Non-pigmented ciliary epithelial cell (primary cell): ENCODE data around the gene CFAP221.
"Not testable (repeated sequence)": the region's sequence is repeated elsewhere in the genome, so short reads cannot be mapped to it uniquely, and the experiment has no call there.

Experiments
- DNase-seq: peaks from one replicate; pipeline ENCODE4 v3.0.0-alpha.2; 2010; ENCODE audit warnings: low read depth

CFAP221 gene

GRCh38 chr2:119590873-119591272 is 46.6 kb downstream of the CFAP221 start:
- no peak for DNase-seq

GRCh38 chr2:119591523-119591922 is 47.3 kb downstream of the CFAP221 start:
- no peak for DNase-seq

- DNase-seq = no peak
Measured at GRCh38 chr2:119592436-119592835, 48.2 kb downstream of the CFAP221 start.

- no peak for DNase-seq
Measured at GRCh38 chr2:119596638-119597037, 52.4 kb downstream of the CFAP221 start.

- no peak for DNase-seq
Measured at GRCh38 chr2:119598596-119599263, 54.5 kb downstream of the CFAP221 start.

GRCh38 chr2:119599384-119599783 is 55.1 kb downstream of the CFAP221 start:
- no peak for DNase-seq

GRCh38 chr2:119605096-119605495 is 60.8 kb downstream of the CFAP221 start:
- no peak for DNase-seq

- DNase-seq = no peak
Measured at GRCh38 chr2:119606674-119607073, 62.4 kb downstream of the CFAP221 start.

GRCh38 chr2:119608553-119608952 is 64.3 kb downstream of the CFAP221 start:
- DNase-seq = no peak

GRCh38 chr2:119609337-119609736 is 65.1 kb downstream of the CFAP221 start:
- DNase-seq = no peak

GRCh38 chr2:119614140-119614539 is 69.9 kb downstream of the CFAP221 start:
- not testable (repeated sequence) for DNase-seq

GRCh38 chr2:119616421-119616820 is 72.2 kb downstream of the CFAP221 start:
- DNase-seq = no peak

- no peak for DNase-seq
Measured at GRCh38 chr2:119617455-119617854, 73.2 kb downstream of the CFAP221 start.

- DNase-seq = not testable (repeated sequence)
Measured at GRCh38 chr2:119618725-119619124, 74.5 kb downstream of the CFAP221 start.

- no peak for DNase-seq
Measured at GRCh38 chr2:119625226-119625625, 81.0 kb downstream of the CFAP221 start.

- no peak for DNase-seq
Measured at GRCh38 chr2:119629323-119629825, 85.1 kb downstream of the CFAP221 start.

GRCh38 chr2:119630121-119630520 is 85.9 kb downstream of the CFAP221 start:
- no peak for DNase-seq

GRCh38 chr2:119637371-119637770 is 93.1 kb downstream of the CFAP221 start:
- DNase-seq = no peak

GRCh38 chr2:119638246-119638645 is 94.0 kb downstream of the CFAP221 start:
- DNase-seq = no peak

- no peak for DNase-seq
Measured at GRCh38 chr2:119638685-119639554, 94.7 kb downstream of the CFAP221 start.

GRCh38 chr2:119641562-119642258 is 97.5 kb downstream of the CFAP221 start:
- DNase-seq = peak; percentile 34

GRCh38 chr2:119644186-119644585 is 99.9 kb downstream of the CFAP221 start:
- DNase-seq = no peak
